HFFc6 (cell line): ENCODE measurements around the gene GDF9. TPM values are rescaled to one million over a fixed set of nuclear protein-coding genes. Genes with fewer than 3 reads are reported as not detected.
A peak's percentile ranks its signal among the peaks of the same experiment; 100 is the strongest.

Source experiments
- DNase-seq: peaks from one replicate; pipeline ENCODE4 v3.0.0-alpha.2; 2018
- H3K27ac Mint-ChIP-seq: 2 replicates; pipeline ENCODE4 v1.8.0; 2020; ENCODE audit warnings: mild to moderate bottlenecking, mixed read lengths
- H3K27me3 Mint-ChIP-seq: 2 replicates; pipeline ENCODE4 v1.8.0; 2021; ENCODE audit warnings: mild to moderate bottlenecking, moderate library complexity, mixed read lengths; ENCODE audit not compliant: insufficient read depth
- H3K36me3 Mint-ChIP-seq: 2 replicates; pipeline ENCODE4 v1.8.0; 2021; ENCODE audit warnings: low read depth, mixed read lengths
- H3K4me1 Mint-ChIP-seq: 2 replicates; pipeline ENCODE4 v1.8.0; 2020; ENCODE audit warnings: low read depth, mixed read lengths
- H3K4me3 Mint-ChIP-seq: 2 replicates; pipeline ENCODE4 v1.8.0; 2020; ENCODE audit warnings: mild to moderate bottlenecking, moderate library complexity, mixed read lengths
- H3K9me3 Mint-ChIP-seq: 2 replicates; pipeline ENCODE4 v1.8.0; 2020; ENCODE audit warnings: mild to moderate bottlenecking, mixed read lengths
- CTCF ChIP-seq: fragments of 200-600 bp; sonication (generic); IDR thresholded peaks from 2 replicates; pipeline ENCODE4 v1.5.0; 2021; ENCODE audit warnings: antibody characterized with exemption, mild to moderate bottlenecking
- total RNA-seq, 6 experiments: library from RNA; stranded (reverse); fragmentation: NEBNext Ultra II Directional; extraction: Animal tissue kit (Norgen Biotek cat#: 25700); gene quantifications; 2 replicates in 1 of 6; 3 replicates in 5 of 6; pipeline ENCODE4 v1.2.3, GENCODE V29; 2021

GDF9 gene
- total RNA-seq, 6 experiments from 2014 or later = 0.09 to 0.14 (median 0.12) TPM; not detected in 3

- H3K4me3 Mint-ChIP-seq = no peak overlapping the region
- no peak overlapping the region for H3K27ac Mint-ChIP-seq
- H3K9me3 Mint-ChIP-seq = no peaks in the 10 kb centered on the region
- peaks cover 22% of the 10 kb centered on the region for H3K4me1 Mint-ChIP-seq
- no peaks in the 10 kb centered on the region for H3K36me3 Mint-ChIP-seq
- DNase-seq = no peak
- no peak for TF ChIP-seq CTCF
- peaks cover 15% of the 10 kb centered on the region for H3K27me3 Mint-ChIP-seq
These were observed 49.3 kb downstream of the GDF9 start for GRCh38 chr5:132817011-132817410.

- Mint-ChIP-seq H3K4me1 (peaks cover 22% of the 10 kb centered on the region), H3K9me3 (no peaks in the 10 kb centered on the region), H3K36me3 (no peaks in the 10 kb centered on the region), H3K27ac (no peak overlapping the region), H3K27me3 (peaks cover 20% of the 10 kb centered on the region), H3K4me3 (no peak overlapping the region)
- no peak for DNase-seq
- no peak for TF ChIP-seq CTCF
These were observed 49.7 kb downstream of the GDF9 start for GRCh38 chr5:132816554-132816953.

- no peaks in the 10 kb centered on the region for H3K36me3 Mint-ChIP-seq
- peaks cover 22% of the 10 kb centered on the region for H3K4me1 Mint-ChIP-seq
- no peak overlapping the region for H3K4me3 Mint-ChIP-seq
- no peak for DNase-seq
- no peak for TF ChIP-seq CTCF
- no peaks in the 10 kb centered on the region for H3K9me3 Mint-ChIP-seq
- H3K27me3 Mint-ChIP-seq = peaks cover 24% of the 10 kb centered on the region
- H3K27ac Mint-ChIP-seq = no peak overlapping the region
These were observed 50.2 kb downstream of the GDF9 start for GRCh38 chr5:132816083-132816482.

- Mint-ChIP-seq H3K36me3 (no peaks in the 10 kb centered on the region), H3K9me3 (no peaks in the 10 kb centered on the region), H3K27me3 (peaks cover 25% of the 10 kb centered on the region), H3K4me1 (peaks cover 21% of the 10 kb centered on the region), H3K27ac (no peak overlapping the region), H3K4me3 (no peak overlapping the region)
- DNase-seq = no peak
- TF ChIP-seq CTCF = no peak
These were observed 50.8 kb downstream of the GDF9 start for GRCh38 chr5:132815454-132815853.

GRCh38 chr5:132814503-132815294 lies 51.6 kb downstream of the GDF9 start:
- no peak for TF ChIP-seq CTCF
- peaks cover 16% of the 10 kb centered on the region for H3K4me1 Mint-ChIP-seq
- no peaks in the 10 kb centered on the region for H3K9me3 Mint-ChIP-seq
- H3K27ac Mint-ChIP-seq = no peak overlapping the region
- 0 out of 2 replicates have a peak overlapping the region, but pooled peaks have one; percentile 22 for H3K4me3 Mint-ChIP-seq
- H3K36me3 Mint-ChIP-seq = no peaks in the 10 kb centered on the region
- no peak for DNase-seq
- H3K27me3 Mint-ChIP-seq = peaks cover 29% of the 10 kb centered on the region
